ENCODE results near the gene TMED4.
A peak's percentile ranks its signal among the peaks of the same experiment; 100 is the strongest.

Gene TMED4

DNA sequence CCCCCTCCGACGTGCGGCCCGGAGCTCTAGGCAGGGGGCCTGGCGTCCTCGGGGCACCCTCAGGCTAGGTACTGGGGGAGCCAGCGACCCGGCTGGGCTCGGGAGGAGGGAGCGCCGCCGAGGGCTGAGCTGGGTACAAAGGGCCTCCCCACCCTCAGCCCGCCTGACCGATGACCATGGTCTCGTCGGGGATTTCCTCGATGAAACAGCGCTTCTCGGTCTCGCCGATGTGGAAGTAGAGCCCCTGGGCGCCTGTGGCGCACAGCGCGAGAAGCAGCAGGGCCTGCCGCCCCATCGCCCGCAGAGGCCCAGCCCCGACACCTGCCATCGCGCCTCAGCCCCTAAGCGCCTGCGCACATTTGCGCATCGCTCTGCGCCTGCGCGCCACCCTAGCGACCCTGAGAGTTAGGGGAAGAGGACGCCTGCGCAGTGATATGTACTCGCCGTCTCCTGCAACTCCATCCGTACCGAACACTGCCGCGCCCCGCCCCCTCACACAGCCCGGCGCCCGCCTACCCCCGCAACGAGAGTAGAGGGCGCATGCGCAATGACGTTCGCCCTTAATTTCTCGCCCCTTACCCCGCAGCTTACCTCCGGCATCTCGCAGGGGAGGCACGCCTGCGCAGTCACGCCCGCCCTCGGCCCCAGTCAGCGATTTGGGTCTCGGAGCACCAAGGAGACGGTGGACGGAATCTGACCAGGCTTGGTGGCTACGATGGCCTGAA lies at the start of gene TMED4:
TSS of gene TMED4 (minus strand) at position 353 of the 725 bp plus-strand sequence. CDS start at position 328, 25 bp downstream.
- DNase-seq = peak; percentile 93

DNA sequence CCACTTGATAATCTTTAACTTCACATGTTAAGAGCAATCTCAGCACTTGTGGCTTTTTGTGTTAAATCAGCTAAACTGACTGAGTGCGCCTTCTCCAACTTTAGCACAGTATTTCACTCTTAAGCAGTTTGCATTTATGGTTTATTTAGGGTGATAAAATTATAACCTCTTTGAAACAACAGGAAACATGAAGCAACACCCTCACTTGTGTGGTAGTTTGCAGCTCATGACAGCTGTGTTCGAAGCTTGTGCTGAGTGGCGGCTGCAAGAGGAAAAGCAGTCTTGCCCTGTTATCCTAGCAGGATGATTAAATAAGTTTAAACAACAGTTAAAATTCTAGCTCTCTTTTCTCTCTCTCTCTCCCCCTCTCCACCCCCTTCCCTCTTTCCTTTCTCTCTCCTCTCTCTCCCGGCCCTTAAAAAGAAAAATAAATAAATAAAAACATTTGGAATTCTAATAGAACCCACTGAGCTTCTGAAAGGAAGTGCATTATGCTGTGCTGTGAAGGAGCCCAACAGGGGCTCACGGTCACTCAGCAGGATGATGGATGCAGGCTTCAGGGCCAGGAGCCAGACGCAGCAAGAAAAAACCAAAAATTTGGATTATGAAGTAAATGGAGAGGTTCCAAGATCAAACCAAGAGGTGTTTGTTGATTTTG lies 49.6 kb upstream of the TMED4 start:
- no peak for DNase-seq

DNA sequence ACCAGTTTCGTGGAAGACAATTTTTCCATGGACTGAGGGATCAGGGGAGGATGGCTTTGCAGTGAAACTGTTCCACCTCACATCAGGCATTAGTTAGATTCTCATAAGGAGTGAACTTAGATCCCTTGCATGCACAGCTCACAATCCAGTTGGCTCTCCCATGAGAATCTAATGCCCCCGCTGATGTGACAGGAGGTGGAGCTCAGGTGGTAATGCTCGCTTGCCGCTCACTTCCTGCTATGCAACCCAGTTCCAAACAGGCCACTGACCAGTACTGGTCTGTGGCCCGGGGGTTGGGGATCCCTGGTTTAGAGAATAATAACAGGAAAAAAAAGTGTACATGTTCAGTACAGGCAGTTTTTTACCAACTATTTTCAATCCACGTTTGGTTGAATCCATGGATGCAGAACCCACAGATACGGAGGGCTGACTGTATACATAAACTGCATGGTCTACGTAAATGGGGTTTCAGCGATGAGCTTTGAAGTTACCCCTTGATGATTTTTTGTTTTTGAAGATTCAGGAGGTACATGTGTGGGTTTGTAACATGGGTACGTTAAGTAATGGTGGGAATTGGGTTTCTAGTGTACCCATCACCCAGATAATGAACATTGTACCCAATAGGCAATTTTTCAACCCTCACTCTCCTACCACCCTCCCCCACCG lies 48.9 kb upstream of the TMED4 start:
- DNase-seq = no peak

DNA sequence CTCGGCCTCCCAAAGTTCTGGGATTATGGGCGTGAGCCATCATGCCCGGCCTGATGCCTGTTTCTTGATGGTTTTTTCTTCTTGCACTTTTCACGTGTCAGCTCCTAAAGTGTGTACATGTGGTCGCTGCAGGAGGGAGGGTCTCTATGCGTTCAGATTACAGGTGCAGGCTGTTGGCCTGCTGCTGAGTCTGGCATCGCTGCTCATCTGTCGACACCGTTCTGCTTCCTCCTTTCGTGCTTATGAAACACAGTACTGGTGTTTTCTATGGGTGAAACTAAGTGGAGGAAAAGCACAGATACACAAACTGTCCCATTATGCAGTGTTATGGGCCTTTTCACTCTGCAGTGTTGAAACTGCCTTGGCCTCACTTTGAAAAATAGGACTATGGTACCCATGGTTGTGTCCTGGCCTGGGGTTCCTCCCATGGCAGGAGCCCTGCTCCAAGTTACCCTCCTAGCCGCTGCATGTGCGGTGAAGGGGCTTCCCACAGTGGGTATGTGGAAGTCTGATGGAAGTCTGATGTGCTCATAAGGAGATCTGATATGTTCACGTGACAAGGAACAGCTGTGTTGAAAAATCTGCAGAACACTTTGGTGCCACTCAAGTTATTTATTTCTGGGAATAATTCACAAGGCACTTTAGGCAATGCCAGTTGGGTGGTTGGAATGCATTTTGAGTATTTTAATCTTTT lies 47.9 kb upstream of the TMED4 start:
- DNase-seq = no peak

DNA sequence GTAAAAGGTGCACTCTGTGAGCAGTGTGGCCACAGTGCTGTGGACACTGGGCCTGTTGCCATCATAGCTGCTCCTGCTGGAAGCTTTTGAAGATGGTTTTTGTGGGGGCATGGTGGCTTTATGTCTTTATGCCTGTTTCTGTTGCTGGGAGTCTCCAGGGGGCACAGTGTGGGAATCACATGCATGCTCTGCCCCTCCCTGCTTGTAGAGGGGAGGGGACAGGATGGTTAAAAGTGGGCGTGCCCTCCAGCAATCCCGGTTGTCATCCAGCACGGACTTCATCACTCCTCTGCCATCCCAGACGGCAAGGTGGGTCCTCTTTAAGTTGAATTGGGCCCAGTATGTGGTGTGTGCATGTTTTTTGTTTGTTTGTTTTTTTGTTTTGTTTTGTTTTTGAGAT lies 44.6 kb upstream of the TMED4 start:
- no peak for DNase-seq

DNA sequence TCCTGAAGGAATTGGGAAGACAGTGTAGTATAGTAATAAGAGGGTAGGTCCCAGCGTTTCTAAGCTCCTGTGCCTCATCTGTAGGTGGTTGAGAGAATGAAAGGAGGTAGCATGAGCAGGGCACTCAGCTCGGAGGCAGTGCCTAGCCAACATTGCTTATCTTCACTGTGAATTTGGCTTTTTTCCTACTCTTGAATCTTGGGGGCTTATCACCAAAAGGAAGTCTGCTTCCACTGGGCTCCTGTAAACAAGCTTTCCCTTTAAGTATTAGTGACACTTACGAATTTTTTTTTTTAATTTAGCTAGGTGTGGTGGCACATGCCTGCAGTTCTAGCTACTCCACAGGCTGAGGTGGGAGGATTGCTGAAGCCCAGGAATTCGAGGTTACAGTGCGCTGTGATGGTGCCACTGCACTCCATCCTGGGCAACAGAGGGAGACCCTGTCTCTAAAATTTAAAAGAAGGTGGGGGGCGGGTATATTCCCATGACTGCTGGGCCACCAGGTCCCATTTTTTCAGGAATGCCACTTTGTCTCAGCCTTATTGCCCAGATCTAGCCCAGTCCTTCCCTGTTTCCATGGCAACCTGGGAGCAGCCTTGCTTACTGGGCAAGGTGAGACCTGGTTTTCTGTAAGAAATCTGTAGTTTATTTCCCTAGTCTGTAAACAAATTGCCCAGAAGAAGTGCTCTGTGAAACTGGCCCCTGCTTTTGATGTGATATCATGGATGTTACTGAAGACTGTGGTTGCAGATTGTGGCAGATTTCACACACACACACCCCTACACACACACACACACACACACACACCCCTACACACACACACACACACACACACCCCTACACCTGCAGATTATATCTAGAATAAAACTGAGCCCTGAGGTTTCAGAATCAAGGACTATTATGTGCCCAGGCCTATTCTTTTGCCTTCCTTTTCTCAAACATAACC lies 43.8 kb upstream of the TMED4 start:
- no peak for DNase-seq

DNA sequence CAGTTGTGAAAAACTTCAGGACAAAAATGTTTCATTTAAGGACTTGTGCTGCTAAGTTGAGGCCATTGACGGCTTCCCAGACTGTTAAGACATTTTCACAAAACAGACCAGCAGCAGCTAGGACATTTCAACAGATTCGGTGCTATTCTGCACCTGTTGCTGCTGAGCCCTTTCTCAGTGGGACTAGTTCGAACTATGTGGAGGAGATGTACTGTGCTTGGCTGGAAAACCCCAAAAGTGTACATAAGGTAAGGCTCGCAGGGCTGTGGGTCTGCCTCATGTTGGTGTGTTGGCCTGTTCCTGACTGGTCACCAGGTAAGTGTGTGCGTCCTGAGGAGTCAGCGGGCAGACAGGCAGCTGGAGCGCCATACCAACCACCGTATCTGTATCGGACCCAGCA lies 42.3 kb upstream of the TMED4 start:
- DNase-seq = no peak

DNA sequence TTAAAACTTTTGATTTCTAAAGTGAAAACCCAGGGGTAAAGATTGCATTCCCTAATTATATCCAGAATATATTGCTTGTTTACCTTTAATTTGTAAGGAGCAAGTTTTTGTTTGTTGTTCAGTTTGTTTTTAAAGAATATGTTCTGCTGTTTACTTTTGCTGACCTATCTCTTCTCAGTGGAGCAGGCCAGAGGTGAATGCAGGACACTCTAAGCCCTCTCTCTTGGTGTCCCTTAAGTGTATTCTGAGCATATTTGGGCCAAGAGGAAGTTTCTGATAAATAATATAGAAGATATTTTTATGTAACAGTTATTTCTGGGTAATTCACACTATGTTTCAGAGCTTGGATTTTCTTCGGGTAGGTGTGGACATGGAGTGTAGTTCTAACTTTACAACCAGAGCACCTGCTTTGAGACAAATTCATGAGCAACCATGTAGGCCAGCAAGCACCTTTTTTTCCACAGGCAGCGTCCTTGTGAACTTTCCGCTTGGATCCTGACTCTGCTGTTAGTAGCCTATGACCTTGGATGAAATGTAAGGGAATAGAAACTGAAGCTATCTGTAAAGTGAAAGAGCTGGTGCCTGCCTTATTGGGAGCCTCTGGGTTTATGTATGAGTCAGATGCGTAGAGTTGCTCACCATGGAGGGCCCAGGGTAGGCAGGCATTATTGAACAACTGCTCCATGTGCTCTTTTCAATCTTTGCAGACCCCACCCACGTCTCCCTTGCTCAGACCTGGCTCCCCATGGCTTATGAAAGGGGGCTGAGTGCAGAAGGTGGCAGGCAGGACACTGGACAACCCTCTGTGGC lies 40.5 kb upstream of the TMED4 start:
- no peak for DNase-seq

DNA sequence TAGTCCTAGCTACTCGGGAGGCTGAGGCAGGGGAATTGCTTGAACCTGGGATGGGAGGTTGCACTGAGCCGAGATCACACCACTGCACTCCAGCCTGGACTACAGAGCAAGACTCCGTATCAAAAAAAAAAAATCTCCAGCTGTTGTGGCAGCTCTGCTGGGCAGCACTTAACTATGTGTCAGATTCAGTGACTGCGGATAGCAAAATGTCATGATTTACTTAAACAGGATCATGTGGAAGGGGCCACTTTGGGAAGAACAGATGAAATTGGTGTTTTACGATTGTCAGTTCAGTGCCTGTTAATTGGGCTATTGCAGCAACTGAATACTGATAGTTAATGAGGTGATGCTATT lies 39.7 kb upstream of the TMED4 start:
- no peak for DNase-seq

DNA sequence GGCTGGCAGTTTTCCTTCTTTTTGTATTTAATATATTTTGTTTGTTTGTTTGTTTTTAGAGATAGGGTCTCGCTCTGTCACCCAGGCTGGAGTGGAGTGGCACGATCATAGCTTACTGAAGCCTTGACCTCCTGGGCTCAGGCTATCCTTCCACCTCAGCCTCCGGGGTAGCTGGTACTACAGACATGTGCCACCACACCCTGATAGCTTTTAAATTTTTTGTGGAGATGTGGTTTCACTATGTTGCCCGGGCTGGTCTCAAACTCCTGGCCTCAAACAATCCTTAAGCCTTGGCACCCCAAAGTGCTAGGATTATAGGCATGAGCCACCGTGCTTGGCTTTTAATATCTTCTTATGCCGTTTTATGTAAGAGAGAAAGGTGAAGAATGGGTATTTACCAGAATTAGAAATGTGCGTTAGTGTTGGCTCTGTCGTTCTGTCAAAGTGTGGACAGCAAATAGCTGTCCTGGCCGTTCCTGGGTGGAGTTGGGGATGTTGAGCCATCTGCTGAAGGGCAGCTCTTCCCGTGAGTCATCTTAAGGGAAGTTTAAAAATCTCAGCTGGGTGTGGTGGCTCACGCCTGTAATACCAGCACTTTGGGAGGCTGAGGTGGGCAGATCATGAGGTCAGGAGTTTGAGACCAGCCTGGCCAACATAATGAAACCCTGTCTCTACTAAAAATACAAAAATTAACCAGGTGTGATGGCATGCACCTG lies 39.2 kb upstream of the TMED4 start:
- no peak for DNase-seq

DNA sequence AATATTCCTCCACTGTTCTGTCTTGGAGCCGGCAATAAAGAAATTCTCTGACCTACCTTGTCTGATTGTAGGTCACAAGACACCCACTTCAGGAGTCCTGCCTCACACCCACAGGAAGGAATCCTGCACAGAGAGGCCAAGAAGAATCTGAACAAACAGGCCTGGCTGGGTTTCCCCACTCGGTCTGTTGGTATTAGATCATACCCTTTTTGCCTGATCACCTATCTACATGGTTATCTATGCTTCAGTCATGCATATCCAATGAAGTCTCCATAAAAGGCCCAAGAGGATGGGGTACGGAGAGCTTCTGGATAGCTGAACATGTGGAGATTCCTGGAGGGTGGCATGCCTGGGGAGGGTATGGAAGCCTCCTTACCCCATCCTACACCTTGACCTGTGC lies 36.7 kb upstream of the TMED4 start:
- peak; percentile 61 for DNase-seq

DNA sequence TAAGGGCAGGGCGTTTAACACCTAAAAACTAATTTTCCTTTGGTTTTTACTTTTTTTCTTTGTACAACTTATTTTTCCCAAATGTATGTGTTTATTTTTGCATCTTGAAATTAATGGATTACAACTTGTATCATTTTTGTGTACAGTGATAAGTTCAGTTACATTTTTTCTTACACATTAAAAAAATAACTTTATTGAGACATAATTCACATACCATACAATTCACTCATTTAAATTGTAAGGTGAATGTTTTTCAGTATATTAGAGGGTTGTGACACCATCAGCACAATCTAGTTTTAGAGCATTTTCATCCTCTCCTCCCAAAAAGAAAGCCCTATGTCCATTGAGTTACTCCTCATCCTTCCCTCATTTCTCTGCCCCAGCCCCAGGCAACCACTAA lies 36.0 kb upstream of the TMED4 start:
- no peak for DNase-seq

DNA sequence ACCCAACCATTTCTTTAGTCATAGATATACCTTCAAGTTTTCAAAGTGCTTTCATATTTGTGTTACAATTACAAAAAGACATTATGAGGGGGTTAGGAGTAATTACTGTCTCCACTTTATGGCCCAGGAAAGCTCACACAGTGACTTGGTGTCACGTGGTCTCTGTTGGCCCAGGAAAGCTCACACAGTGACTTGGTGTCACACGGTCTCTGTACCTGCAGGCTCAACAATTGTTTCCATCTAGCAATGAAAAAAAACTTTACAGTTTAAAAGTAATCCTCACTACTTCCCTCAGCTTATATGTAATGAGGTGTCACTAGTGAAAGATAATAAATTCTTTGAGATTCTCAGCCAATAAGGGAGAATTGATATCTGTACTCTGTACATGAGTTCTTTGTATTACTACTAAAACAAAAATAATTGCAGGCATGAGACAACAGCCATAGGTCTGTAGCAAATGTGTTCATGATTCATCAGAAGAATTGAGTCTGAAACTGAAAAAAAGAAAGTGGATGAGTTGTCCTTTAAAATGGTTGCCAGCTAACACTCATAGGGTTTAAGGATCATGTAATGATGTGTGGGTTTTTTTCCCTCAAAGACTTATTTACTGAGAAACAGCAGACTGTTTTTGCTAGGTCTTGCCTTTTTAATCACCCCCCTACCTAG lies 35.3 kb upstream of the TMED4 start:
- DNase-seq = no peak

DNA sequence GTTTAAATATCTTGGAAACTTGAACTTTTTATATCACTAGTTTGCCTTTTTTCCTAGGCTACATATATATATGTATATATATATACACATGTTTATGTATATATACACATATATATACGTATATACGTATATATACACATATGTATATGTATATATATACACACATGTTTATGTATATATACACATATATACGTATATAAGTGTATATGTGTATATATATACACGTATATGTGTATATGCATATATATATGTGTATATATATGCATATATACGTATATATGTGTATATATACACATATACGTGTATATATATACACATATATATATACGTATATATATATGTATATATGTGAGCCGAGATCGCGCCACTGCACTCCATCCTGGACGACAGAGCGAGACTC lies 34.5 kb upstream of the TMED4 start:
- DNase-seq = no peak

DNA sequence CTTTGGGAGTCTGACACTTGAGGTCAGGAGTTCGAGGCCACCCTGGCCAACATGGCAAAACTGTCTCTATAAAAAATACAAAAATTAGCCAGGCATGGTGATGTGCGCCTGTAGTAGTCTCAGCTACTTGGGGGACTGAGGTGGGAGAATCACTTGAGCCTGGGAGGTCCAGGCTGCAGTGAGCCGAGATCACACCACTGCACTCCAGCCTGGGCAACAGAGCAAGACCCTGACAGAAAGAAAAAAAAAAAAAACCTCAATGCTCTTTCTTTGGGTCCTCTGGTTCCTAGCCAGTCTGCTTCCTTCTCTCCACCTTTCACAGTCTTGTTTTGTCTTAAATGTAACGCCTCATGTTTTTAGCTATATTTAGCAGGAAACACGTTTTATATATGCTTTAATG lies 33.8 kb upstream of the TMED4 start:
- DNase-seq = no peak

DNA sequence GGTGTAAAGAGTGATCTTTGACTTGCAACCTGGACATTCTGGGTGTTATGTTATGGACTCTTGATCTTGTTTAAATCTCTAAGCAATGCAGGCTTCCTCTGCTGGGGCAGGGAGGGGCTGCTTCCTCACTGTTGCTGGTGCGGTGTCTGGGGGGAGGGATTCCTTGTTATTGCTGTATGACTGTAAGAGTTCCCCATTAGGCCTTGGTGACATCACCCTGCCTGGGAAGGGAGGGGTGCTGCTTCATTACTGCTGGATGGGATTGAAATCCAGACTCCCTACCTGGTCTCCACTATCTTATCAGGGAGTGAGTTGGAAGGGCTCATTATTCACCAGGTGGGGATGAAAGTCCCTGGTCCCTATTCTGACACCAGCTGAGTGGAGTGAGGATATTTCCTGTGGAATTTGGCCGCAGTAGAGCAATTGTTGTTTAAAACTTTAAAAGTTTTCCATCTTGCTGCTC lies 33.1 kb upstream of the TMED4 start:
- DNase-seq = no peak

DNA sequence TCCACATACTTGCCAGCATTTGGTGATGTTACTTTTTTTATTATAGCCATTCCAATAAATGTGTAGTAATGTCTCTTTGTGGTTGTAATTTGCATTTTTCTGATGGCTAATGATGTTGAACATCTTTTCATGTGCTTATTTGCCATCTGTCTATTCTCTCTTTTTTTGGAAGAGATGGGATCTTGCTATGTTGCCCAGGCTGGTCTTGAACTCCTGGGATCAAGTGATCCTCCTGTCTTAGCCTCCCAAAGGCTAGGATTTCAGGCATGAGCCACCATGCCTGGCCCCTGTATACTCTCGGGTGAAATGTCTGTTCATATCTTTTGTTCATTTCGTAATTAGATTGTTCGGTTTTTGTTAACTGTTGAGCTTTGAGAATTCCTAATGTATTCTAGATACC lies 27.8 kb upstream of the TMED4 start:
- DNase-seq = no peak

DNA sequence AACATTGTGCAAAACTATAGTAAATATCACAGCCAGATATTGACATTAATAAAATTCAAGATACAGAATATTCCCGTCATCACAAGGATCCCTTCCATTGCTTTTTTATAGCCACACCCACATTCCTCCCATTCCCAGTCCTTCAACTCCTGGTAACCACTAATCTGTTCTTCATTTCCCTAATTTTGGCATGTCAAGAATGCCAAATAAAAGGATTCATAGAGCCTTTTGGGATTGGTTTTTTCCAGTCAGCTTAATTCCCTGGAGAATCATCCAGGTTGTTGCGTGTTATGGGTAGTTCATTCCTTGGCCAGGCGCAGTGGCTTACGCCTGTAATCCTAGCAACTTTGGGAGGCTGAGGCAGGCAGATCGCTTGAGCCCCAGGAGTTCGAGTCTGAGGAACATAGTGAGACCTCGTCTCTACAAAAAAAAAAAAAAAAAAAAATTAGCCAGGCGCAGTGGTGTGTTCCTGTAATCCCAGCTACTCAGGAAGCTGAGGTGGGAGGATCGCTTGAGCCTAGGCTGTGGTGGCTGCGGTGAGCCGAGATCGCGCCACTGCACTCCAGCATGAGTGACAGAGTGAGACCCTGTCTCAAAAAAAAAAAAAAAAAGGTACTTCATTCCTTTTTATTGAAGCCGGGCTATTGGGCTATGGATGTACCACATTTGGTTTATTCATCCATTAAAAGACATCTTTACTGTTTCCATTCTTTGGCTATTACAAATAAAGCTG lies 27.1 kb upstream of the TMED4 start:
- no peak for DNase-seq

Data from NCI-H510A (cell line).